Ascending aorta (tissue), 2 donors: ENCODE results near the gene TMEM109. TPM values are rescaled to one million over a fixed set of nuclear protein-coding genes. Genes with fewer than 3 reads are reported as not detected.

Experiments used
- DNase-seq, 2 donors: peaks; one replicate each; pipeline ENCODE4 v3.0.0-alpha.2; 2019; ENCODE audit warnings: low spot score in 2 of 2
- H3K27ac ChIP-seq, 2 donors: fragments of 200-600 bp; sonication (generic); one replicate each; pipeline ENCODE4 v1.5.1; 2016 to 2017; ENCODE audit warnings: mild to moderate bottlenecking in 1 of 2
- H3K27me3 ChIP-seq: fragments of 200-600 bp; sonication (generic); one replicate; pipeline ENCODE4 v1.5.1; 2017
- H3K36me3 ChIP-seq, 2 donors: fragments of 200-600 bp; sonication (generic); one replicate each; pipeline ENCODE4 v1.5.1; 2016
- H3K4me1 ChIP-seq, 2 donors: fragments of 200-600 bp; sonication (generic); one replicate each; pipeline ENCODE4 v1.5.1; 2016 to 2017; ENCODE audit warnings: mild to moderate bottlenecking in 1 of 2
- H3K4me3 ChIP-seq, 2 donors: fragments of 200-600 bp; sonication (generic); one replicate each; pipeline ENCODE4 v1.5.1; 2016 to 2017; ENCODE audit warnings: mild to moderate bottlenecking in 1 of 2
- H3K9me3 ChIP-seq, 2 donors: fragments of 200-600 bp; sonication (generic); one replicate each; pipeline ENCODE4 v1.5.1; 2016
- intact Hi-C: fragments of 100-400 bp; cut with DNase I; formaldehyde crosslinking; loops from one replicate; pipeline ENCODE4 v1.15.1; 2023
- total RNA-seq: library from RNA; depleted of rRNA; stranded (reverse); fragments of >200 nt; gene quantifications from one replicate; pipeline ENCODE4 v1.1.0, GENCODE V29; 2016
- TF ChIP-seq, protein P1 (sequence below), 3 experiments: fragments of 200-600 bp in 2 of 3; fragments of 450-650 bp in 1 of 3; sonication (generic) in 2 of 3; IDR thresholded peaks; one replicate each; pipeline ENCODE4 v1.5.1; 2016 to 2019; ENCODE audit warnings: antibody characterized with exemption in 3 of 3, mild to moderate bottlenecking in 1 of 3, moderate library complexity in 1 of 3

The TMEM109 gene
- total RNA-seq, 1 donor from 2014 or later: 238 TPM

DNA sequence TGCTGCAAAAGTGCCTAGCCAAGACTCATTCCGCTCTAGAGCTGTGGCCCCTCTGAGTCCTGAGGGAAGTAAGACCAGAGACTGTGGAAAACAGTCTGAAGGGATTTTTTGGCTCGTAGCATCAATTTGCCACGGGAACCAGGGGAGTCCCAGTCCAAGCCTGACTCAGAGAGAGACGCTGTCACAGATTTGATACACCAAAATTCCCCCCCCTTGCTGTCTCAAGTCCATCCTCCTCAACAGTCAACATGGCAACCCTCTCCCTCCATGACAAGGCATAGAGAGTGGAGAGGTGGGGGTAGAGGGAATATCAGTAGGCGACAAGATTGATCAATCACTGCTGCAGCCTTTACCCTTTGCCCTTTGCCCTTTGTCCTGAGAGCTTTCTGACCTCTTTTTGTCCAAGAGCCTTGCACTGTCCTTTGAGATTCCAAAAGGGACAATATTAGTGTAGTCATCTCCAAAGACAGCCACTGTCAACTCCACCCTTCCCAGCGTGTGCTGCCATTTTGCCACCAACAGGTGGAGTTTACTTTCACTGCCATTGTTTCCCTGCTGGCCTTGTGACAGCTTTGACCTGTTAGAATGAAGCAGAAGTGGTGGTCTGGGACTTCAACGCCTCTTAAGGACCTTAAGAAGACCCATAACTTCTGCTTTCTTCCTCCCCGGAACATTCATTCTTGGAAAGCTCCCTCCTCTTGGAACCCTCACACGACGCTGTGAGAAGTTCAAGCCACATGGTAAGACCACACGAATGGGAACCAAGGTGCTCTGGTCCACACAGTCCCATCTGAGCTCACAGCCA is 30.7 kb downstream of the TMEM109 start:
- no peaks in the 10 kb centered on the region for H3K27me3 ChIP-seq
- H3K4me1 ChIP-seq: no peaks in the 10 kb centered on the region
- peaks cover 30 to 56% of the 10 kb centered on the region in 2 donors for H3K36me3 ChIP-seq
- H3K4me3 ChIP-seq: no peak overlapping the region
- TF ChIP-seq, protein P1, sequence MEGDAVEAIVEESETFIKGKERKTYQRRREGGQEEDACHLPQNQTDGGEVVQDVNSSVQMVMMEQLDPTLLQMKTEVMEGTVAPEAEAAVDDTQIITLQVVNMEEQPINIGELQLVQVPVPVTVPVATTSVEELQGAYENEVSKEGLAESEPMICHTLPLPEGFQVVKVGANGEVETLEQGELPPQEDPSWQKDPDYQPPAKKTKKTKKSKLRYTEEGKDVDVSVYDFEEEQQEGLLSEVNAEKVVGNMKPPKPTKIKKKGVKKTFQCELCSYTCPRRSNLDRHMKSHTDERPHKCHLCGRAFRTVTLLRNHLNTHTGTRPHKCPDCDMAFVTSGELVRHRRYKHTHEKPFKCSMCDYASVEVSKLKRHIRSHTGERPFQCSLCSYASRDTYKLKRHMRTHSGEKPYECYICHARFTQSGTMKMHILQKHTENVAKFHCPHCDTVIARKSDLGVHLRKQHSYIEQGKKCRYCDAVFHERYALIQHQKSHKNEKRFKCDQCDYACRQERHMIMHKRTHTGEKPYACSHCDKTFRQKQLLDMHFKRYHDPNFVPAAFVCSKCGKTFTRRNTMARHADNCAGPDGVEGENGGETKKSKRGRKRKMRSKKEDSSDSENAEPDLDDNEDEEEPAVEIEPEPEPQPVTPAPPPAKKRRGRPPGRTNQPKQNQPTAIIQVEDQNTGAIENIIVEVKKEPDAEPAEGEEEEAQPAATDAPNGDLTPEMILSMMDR (IDR thresholded peaks at IDR 0.05): peak in 1 of 3 experiments; percentile 6
- DNase-seq: no peak
- no peak overlapping the region for H3K27ac ChIP-seq
- intact Hi-C loops: no loop called here
- H3K9me3 ChIP-seq: no peaks in the 10 kb centered on the region

DNA sequence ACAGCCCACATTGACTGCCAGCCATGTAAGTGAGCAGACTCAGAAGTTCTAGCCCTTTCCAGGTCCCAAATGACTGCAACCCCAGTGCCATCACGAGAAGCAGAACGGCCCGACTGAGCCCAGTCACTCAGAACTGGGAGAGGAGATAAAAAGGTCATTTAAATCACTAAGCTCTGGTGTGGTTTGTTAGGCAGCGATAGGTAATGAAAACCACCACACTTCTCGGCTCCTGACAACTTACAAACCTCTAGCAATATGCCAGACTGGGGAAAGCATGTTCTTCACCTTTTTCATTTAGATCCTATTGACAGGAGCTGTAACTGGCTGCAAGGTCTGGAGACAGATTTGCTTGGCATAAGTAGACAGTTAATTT is 31.3 kb downstream of the TMEM109 start:
- intact Hi-C loops: no loop called here
- Histone ChIP-seq H3K36me3 (peaks cover 27 to 51% of the 10 kb centered on the region in 2 donors), H3K9me3 (no peaks in the 10 kb centered on the region), H3K27ac (no peak overlapping the region), H3K4me3 (no peak overlapping the region), H3K27me3 (no peaks in the 10 kb centered on the region), H3K4me1 (no peaks in the 10 kb centered on the region)
- TF ChIP-seq, protein P1 (IDR thresholded peaks at IDR 0.05): no peak
- no peak for DNase-seq

DNA sequence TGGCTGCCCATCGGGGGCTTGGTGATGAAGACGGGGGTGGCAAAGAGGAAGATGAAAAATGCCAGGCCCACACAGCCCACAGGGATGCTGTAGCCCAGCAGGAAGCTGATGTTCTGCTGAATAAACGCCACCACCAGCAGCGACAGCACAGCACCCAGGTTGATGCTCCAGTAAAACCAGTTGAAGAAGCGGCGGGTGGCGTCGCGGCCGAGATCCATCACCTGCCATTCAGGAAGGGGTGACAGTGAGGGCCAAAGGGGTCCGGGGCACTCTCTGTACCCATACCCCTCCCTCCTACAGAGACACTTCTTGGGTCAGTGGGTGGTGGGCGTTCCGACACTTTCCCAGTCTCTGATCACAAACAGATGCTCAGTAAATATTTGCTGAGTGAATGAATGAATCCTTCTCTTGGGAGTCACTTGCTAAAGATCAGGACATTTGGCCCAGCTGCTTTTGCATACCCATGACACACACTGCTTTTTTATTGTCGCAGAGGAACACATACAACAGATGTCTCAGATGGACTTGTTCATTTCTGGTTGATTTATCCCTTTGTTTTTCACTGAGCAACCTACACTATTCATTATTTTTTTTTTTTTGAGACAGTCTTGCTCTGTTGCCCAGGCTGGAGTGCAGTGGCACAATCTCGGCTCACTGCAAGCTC is 32.8 kb downstream of the TMEM109 start:
- TF ChIP-seq, protein P1 (IDR thresholded peaks at IDR 0.05): no peak
- Histone ChIP-seq H3K9me3 (no peaks in the 10 kb centered on the region), H3K27ac (no peak overlapping the region), H3K27me3 (no peaks in the 10 kb centered on the region), H3K4me3 (no peak overlapping the region), H3K36me3 (peaks cover 14 to 36% of the 10 kb centered on the region in 2 donors), H3K4me1 (peaks cover 5 to 6% of the 10 kb centered on the region in 2 donors)
- intact Hi-C loops: no loop called here
- no peak for DNase-seq

DNA sequence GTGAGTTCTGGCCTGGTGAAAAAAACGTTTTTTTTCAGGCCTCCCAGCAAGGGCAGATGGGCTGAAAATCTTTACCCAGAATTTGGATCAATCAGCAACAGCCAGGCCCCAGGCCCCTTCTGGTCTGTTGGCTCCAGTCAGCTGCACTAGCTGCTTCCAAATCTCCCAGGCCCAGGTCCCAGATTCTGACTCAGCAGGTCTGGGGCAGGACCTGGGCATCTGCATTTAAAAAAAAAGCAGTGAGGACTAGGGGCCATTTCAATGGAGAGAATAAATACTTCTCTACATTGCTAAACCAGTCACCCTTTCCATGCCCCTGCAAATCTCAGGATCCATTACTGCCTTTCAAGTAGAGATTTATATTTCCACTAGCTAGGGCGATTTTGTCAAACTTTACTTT is 33.7 kb downstream of the TMEM109 start:
- peaks cover 5 to 6% of the 10 kb centered on the region in 2 donors for H3K4me1 ChIP-seq
- H3K27ac ChIP-seq: no peak overlapping the region
- TF ChIP-seq, protein P1 (IDR thresholded peaks at IDR 0.05): no peak
- no peaks in the 10 kb centered on the region for H3K9me3 ChIP-seq
- no peaks in the 10 kb centered on the region for H3K27me3 ChIP-seq
- intact Hi-C loops: no loop called here
- H3K4me3 ChIP-seq: no peak overlapping the region
- no peak for DNase-seq
- peaks cover 8 to 27% of the 10 kb centered on the region in 2 donors for H3K36me3 ChIP-seq

DNA sequence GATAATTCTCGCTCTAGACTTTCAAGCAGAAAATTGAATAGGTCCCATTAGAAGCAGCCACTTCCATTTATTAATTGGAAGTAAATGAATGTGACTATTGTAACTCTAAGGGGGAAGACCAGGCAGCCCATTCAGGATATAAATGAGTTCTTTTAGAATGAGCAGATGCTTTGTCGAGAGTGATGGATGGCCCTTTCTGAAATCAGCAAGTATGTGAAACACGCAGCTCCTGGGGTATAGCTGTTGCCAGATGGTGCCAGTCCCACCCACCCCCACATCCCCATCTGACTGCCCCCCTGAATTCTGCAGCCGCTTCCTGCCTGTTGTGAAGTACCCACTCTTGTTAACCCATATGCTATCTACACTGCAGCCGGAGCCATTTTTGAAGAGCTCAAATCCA is 34.3 kb downstream of the TMEM109 start:
- intact Hi-C loops: no loop called here
- no peak overlapping the region for H3K27ac ChIP-seq
- H3K27me3 ChIP-seq: no peaks in the 10 kb centered on the region
- H3K4me1 ChIP-seq: peaks cover 5 to 6% of the 10 kb centered on the region in 2 donors
- DNase-seq: no peak
- TF ChIP-seq, protein P1 (IDR thresholded peaks at IDR 0.05): no peak
- peaks cover 6 to 25% of the 10 kb centered on the region in 2 donors for H3K36me3 ChIP-seq
- no peaks in the 10 kb centered on the region for H3K9me3 ChIP-seq
- H3K4me3 ChIP-seq: no peak overlapping the region
